ENCODE results near the gene RINL.
A peak's percentile ranks its signal among the peaks of the same experiment; 100 is the strongest.

Gene RINL, protein sequence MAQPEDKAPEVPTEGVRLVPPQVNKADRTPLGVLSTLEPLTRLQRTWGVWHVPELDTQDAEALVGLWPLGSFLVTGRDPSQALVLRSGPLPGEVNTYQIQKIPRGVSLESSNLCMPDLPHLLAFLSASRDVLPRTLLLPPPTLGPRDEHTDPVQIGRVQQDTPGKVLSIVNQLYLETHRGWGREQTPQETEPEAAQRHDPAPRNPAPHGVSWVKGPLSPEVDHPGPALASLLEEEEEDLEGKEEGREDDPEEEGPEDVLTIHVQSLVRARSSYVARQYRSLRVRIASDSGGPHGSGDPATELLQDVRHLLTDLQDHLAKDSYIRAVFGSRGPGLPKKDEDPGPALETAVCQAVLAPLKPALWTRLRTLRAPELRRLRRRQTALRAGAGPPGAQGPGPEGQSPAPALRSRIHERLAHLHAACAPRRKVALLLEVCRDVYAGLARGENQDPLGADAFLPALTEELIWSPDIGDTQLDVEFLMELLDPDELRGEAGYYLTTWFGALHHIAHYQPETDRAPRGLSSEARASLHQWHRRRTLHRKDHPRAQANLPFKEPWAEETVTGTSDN

DNA sequence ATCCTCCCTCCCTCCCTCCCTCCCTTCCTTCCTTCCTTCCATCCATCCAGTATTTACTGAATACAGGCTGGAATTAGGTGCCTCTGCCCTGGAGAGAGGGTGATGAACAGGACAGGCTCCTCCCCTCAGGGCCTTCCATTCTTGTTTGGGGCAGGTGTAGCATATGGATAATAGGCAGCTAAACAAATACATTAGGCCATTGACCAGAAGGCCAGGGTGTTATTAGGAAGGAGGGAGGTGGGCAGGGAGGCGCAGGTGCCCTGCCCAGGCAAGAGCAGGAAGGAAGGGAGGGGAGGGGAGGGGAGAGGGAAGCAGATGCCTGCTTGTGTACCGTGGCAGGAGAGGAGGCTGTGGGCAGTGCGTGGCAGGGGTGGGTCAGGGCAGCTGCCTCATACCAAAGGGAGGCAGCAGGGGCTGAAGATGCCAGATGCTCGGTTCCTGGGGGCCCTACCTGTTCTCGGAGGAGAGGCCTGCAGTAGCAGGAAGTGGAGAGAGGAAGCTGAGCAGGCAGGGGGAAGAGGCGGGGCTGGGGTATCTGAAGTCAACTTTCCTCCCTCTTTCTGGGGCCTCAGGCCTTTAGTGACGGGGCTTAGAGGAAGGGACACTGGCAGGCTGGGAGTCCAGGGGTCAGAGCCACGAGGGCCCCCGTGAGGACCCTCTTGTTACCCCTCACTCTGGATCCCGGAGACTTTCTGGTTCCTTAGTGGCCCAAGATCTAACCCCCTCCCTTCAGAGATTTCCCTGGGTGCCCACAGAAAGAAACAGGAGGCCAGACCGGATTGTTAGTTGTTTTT is at the start of gene RINL:
TSS of gene RINL (minus strand) at position 495 of the 794 bp plus-strand sequence. CDS start 1,533 bp downstream, outside the sequence.
- DNase-seq = peak; percentile 58
- Mint-ChIP-seq H3K27me3 (no peaks in the 10 kb centered on the region), H3K4me3 (peak within 1 kb of the TSS; percentile 97), H3K36me3 (peaks cover 26 to 39% of the 10 kb centered on the region in 2 donors), H3K27ac (peak within 1 kb of the TSS; percentile 99), H3K9me3 (no peaks in the 10 kb centered on the region), H3K4me1 (peaks cover 27 to 46% of the 10 kb centered on the region in 2 donors)
- ATAC-seq (replicated peaks) = peak; percentile 95

DNA sequence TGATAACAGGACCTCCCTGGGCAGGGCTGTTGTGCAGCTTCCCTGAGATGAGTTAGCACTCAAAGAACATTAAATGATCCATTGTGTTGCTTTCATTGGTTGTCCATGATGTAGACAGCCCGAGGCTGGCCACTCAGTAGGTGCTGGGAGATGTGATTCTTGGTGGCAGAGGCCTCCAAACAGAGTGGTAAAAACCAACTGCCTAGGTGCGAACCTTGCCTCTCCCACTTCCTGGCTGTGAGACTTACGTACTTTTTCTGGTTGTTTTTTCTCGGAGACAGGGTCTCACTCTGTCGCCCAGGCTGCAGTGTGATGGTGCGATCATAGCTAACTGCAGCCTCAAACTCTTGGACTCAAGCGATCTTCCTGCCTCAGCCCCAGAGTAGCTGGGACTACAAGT is 46.3 kb upstream of the RINL start:
- no peaks in the 10 kb centered on the region for H3K27me3 Mint-ChIP-seq
- H3K4me3 Mint-ChIP-seq = no peak overlapping the region
- H3K4me1 Mint-ChIP-seq = peaks cover 2 to 18% of the 10 kb centered on the region in 2 donors
- H3K27ac Mint-ChIP-seq = no peak overlapping the region
- peaks cover 0 to 2% of the 10 kb centered on the region in 2 donors for H3K9me3 Mint-ChIP-seq
- ATAC-seq (replicated peaks) (no peak), DNase-seq (no peak)
- H3K36me3 Mint-ChIP-seq = peaks cover 30 to 35% of the 10 kb centered on the region in 2 donors

DNA sequence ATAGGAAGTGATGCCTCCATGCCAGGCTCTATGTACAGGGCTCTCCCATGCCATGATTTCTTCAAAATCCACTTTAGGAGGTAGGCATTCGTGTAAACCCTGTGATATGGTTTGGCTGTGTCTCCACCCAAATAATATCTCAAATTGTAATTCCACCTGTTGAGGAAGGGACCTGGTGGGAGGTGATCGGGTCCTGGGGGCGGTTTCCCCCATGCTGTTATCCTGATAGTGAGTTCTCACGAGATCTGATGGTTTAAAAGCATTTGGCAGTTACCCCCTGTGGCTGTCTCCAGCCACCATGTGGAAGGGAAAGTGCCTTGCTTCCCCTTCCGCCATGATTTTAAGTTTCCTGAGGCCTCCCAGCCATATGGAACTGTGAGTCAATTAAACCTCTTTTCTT is 44.4 kb upstream of the RINL start:
- H3K4me3 Mint-ChIP-seq = no peak overlapping the region
- H3K27me3 Mint-ChIP-seq = no peaks in the 10 kb centered on the region
- DNase-seq = no peak
- H3K27ac Mint-ChIP-seq = no peak overlapping the region
- H3K4me1 Mint-ChIP-seq = no peaks in the 10 kb centered on the region
- peaks cover 0 to 2% of the 10 kb centered on the region in 2 donors for H3K9me3 Mint-ChIP-seq
- ATAC-seq (replicated peaks) = no peak
- H3K36me3 Mint-ChIP-seq = peaks cover 25 to 30% of the 10 kb centered on the region in 2 donors

DNA sequence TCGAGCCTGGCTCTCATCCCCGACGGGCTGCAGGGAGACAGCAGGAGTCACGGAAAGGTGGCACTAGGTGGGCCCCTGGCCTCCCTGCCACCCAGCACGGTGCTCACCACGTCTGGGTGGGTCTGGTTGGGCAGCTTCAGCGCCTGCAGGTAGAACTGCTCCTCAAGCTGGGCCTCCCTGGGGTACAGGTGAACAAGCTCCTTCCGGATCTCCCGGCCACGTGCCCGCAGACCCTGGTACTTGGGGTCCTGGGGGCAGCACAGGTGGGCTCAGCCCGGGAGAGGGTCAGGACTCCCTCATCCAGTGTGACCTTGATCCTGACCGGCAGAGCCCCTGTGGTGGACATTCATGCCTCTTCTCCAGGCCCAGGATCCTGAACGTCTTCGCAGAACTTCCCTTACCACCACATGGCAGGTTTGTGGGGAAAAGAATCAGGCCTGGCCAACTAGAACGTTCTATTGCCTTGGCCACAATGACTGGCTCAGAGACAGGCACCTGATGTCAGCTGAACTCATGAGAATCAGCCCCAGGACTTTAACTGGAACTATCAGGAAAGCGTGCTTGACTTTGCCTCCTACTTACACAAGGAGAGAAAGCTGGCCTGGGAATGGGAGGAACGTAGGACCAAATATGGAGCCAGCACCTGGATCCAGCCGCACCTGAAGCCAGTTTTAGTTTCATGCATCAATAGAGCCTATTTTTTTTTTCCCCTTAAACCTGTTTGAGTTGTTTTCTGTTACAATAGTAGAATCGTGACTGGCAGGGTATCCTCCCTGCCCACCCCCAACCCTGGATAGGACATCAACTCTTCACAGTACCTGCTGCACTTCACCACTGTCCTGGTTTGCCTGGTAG is 43.6 kb upstream of the RINL start:
- no peaks in the 10 kb centered on the region for H3K4me1 Mint-ChIP-seq
- no peak for DNase-seq

DNA sequence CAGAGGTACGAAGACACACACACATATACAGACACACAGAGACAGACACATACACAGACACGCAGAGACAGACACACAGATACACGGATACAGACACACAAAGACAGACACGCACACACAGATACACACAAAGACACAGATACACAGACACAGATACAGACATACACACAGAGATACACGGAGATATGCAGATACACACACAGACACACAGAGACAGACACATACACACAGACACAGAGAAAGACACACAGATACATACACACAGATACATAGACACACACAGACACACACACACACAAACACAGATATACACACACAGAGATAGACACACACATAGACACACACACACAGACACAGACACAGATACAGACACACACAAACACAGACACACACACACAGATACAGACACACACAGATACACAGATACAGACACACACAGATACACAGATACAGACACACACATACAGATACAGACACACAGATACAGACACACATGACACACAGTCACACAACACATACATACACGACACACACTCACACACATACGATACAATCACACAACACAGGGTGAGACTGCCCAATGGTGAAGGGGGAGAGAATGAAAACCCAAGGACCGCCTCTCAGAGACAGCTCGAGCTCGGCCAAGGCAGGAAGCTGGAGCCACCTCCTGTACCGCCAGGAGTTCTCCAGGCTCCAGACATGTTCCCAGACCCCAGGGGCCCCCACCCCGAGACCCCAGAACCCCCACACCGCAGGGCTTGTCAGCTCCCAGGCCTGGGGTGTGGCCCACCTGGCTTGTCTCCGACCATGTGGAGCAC is 42.7 kb upstream of the RINL start:
- no peak overlapping the region for H3K4me3 Mint-ChIP-seq
- peaks cover 0 to 2% of the 10 kb centered on the region in 2 donors for H3K9me3 Mint-ChIP-seq
- H3K27ac Mint-ChIP-seq = no peak overlapping the region
- no peaks in the 10 kb centered on the region for H3K4me1 Mint-ChIP-seq
- H3K27me3 Mint-ChIP-seq = no peaks in the 10 kb centered on the region
- ATAC-seq (replicated peaks) = no peak
- DNase-seq = no peak
- H3K36me3 Mint-ChIP-seq = peaks cover 30 to 31% of the 10 kb centered on the region in 2 donors

More for the DNA sequence above, 43.6 kb upstream of the RINL start:
- Mint-ChIP-seq H3K36me3 (peaks cover 25 to 30% of the 10 kb centered on the region in 2 donors), H3K4me3 (no peak overlapping the region), H3K9me3 (peaks cover 0 to 2% of the 10 kb centered on the region in 2 donors), H3K27me3 (no peaks in the 10 kb centered on the region), H3K27ac (peak overlapping the region; percentile 5)
- ATAC-seq (replicated peaks) = no peak

DNA sequence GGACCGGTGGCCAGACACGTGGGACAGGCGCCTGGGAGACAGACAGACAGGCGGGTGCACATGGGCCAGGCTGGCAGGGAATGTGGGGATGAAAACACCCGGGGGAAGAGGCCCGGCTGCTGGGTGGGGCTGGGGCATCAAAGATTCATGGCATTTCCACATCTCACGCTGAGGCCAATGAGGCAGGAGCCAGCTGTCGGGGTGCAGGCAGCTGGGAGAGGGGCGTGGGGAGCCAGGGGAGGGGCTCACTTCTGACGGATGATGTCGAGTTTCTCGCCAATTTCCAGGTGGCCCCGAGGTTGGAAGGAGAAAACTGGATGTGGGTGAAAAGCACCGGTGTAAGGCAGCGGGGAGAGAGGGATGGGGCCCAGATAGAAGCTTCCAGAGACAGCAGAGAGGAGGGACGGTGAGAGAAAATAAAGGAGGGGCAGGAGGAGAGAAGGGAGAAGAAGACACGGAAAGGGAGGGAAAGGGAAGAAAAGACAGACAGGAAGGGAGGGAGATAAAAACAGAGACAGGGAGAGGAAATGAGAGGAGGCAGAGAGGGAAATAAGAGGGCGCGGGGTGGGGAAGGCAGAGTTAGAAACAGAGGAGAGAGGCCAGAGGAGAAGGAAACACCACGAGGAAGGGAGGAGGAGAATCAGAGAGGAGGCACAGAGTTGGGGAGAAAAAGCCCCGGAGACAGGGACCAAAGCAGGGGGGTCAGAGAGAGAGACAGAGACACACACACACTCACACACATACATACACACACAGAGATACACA is 41.9 kb upstream of the RINL start:
- H3K4me1 Mint-ChIP-seq = no peaks in the 10 kb centered on the region

DNA sequence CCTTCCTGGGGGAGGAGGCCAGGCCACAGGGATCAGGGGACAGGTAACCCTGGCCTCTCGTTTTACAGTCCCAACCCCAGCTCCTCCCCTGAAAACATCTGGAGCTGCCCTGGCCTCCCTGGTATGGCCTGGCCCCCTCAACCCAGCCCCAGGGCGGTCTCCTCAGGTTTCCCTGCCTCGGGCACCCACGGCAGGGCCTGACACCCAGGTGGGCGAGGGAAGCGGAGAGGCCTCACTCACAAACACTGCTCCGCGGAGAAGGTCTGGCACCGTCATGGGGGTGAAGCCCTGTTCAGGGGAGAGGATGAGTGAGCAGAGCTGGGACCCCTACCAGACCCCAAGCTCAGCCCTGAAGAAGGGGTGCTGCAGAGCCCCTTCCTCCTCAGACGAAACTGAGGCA is 40.5 kb upstream of the RINL start:
- Mint-ChIP-seq H3K4me3 (no peak overlapping the region), H3K27ac (no peak overlapping the region), H3K9me3 (peaks cover 0 to 2% of the 10 kb centered on the region in 2 donors), H3K4me1 (no peaks in the 10 kb centered on the region), H3K27me3 (no peaks in the 10 kb centered on the region), H3K36me3 (peaks cover 35 to 37% of the 10 kb centered on the region in 2 donors)
- DNase-seq = no peak
- ATAC-seq (replicated peaks) = no peak

More for the DNA sequence above, 41.9 kb upstream of the RINL start:
- Mint-ChIP-seq H3K36me3 (peaks cover 28 to 30% of the 10 kb centered on the region in 2 donors), H3K9me3 (peaks cover 0 to 2% of the 10 kb centered on the region in 2 donors), H3K4me3 (no peak overlapping the region), H3K27ac (no peak overlapping the region), H3K27me3 (no peaks in the 10 kb centered on the region)
- ATAC-seq (replicated peaks) = no peak
- DNase-seq = no peak

DNA sequence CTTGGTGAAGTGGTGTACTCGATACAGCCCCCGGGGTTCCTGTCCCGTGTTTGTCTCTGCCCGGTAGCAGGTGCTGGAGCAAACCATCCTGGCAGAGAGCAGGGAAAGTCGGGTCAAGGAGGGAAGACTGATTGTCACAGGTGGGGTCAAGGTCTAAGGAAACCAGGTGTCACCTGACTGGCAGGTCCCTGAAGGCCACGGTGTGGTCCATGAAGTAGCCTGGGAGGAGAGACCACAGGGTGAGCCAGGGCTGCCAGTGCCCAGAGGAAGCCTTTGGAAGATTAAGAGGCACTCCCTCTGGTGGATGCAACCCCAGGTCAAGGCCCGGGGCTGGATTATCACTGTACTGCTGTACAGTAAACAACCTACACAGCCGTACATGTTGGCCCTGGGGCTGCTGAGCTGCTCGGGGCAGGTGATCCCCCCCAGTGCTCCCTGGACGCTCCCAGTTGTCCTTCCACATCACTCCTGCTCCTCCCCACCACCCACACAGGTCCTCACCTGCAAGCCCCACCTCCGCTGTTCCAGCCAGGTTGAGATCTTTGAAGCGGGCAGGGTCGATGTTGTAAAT is 39.9 kb upstream of the RINL start:
- Mint-ChIP-seq H3K9me3 (peaks cover 0 to 2% of the 10 kb centered on the region in 2 donors), H3K27me3 (no peaks in the 10 kb centered on the region), H3K4me1 (peaks cover 3% of the 10 kb centered on the region in 2 donors), H3K4me3 (no peak overlapping the region), H3K27ac (no peak overlapping the region), H3K36me3 (peaks cover 37 to 40% of the 10 kb centered on the region in 2 donors)
- ATAC-seq (replicated peaks) (no peak), DNase-seq (no peak)

DNA sequence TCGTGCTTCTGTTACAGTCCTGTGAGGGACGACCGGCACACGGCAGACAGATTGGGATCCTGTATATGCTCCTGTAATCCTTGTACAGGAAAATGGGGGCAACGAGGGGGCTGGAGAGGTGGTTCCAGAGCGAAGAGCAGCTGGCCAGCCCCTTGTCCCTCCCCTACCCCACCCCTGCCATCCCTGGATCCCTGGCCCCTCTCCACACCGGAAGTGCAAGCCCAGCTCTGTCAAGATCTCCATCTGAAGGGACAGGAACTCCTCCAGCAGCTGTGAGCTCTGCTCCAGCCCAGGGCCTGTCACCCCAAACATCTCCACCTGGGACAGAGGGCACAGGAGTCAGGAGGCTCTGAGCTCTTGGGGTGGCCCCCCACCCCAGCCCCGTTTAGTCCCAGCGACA is 39.4 kb upstream of the RINL start:
- Mint-ChIP-seq H3K4me1 (peaks cover 7 to 8% of the 10 kb centered on the region in 2 donors), H3K27ac (no peak overlapping the region), H3K9me3 (peaks cover 0 to 2% of the 10 kb centered on the region in 2 donors), H3K4me3 (no peak overlapping the region), H3K36me3 (peaks cover 37 to 40% of the 10 kb centered on the region in 2 donors), H3K27me3 (no peaks in the 10 kb centered on the region)
- ATAC-seq (replicated peaks) = no peak
- DNase-seq = no peak

DNA sequence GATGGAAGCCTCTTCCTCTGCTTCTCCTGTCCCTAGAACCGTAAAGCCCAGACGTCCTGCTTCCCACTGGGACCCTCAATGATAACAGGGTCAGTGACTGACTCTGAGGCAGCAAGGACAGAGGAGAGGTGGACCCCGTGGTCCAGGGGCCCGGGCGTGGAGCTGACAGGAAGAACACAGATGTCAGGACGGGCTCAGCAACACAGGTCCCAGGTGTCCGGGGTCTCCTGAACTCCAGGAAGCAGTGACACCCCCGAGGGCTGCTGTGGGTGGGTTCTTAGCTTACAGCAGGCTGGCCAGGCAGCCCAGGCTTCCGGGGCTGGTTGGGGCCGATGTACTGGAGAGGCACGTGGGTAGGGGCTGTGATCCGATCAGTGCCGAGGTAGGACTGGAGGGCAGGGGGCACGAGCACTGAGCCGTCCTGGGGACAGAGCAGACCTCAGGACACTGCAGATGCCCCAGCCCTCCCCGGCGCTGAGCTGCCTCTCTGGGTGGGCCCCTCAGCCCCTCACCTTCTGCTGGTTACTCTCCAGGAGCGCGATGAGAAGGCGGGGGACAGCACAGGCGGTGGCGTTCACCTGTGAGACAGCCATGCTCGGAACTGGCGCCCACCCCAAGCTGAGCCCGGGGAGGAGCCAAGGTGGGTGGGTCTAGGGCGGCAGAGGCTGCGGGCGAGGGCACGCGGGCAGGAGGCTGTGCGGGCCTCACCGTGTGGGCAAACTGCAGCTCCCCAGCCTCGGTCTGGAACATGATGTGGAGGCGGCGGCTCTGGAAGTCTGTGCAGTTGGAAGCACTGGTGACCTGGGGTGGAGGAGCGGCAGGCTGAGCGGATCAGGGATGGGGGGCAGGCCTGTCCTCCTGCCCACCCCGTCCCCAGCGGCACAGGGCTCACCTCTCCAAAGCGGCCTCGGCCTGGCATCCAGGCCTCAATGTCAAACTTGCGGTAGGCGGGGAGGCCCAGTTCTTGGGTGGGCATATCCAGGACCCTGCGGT is 37.5 kb upstream of the RINL start:
- Mint-ChIP-seq H3K27ac (peak overlapping the region; percentile 14), H3K9me3 (no peaks in the 10 kb centered on the region), H3K4me1 (peaks cover 7 to 10% of the 10 kb centered on the region in 2 donors), H3K4me3 (no peak overlapping the region), H3K36me3 (peaks cover 29 to 32% of the 10 kb centered on the region in 2 donors), H3K27me3 (no peaks in the 10 kb centered on the region)
- ATAC-seq (replicated peaks) (no peak), DNase-seq (no peak)

DNA sequence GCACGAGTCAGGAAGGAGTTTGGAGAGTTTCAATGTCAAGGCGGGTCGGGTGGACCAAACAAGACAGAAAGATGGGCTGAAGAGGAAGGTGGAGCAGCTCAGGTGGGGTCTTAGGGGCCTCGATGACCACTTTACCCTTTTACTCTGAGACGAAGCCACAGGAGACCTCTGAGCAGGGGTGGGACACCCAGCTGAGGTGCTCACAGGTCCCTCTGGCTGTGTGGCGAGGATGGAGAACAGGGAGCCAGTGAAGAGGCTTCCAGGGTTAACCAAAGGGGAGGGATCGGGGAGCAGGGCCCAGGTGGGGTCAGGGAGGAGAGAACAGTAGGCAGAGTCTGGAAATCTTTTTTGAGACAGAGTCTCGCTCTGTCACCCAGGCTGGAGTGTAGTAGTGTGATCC is 35.9 kb upstream of the RINL start:
- Mint-ChIP-seq H3K27me3 (no peaks in the 10 kb centered on the region), H3K4me3 (no peak overlapping the region), H3K4me1 (peaks cover 7 to 10% of the 10 kb centered on the region in 2 donors), H3K9me3 (no peaks in the 10 kb centered on the region), H3K36me3 (peaks cover 29 to 33% of the 10 kb centered on the region in 2 donors), H3K27ac (no peak overlapping the region)
- DNase-seq (no peak), ATAC-seq (replicated peaks) (no peak)

All from stimulated activated naive B cell treated with anti-CD40 and anti-IgM and Interleukin-4, amounts not matched to agents 10 μg/mL and 1 μg/mL and 100 μg/mL, for 72 hours (primary cell).